ENCODE results near the gene PIP5K1B.

DNA sequence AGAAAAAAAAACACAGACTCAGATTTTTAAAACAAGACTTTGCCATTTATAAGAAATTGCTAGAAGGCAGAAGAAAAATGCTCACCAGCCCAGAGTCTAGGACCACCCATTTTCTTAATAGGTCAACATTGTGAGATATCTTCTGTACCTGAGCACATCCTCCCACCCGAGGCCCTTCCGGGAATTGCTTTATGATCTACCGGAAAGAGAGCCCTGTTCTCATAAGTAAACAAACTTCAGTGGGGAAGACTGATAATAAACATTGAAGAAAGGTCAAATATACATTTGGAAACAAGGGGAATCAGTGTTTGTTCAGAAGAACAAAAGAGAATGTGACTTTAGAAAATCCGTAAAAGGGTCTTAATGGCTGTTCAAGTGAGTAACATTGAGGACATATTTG lies 264.5 kb downstream of the PIP5K1B start:
- TF ChIP-seq, protein P1, sequence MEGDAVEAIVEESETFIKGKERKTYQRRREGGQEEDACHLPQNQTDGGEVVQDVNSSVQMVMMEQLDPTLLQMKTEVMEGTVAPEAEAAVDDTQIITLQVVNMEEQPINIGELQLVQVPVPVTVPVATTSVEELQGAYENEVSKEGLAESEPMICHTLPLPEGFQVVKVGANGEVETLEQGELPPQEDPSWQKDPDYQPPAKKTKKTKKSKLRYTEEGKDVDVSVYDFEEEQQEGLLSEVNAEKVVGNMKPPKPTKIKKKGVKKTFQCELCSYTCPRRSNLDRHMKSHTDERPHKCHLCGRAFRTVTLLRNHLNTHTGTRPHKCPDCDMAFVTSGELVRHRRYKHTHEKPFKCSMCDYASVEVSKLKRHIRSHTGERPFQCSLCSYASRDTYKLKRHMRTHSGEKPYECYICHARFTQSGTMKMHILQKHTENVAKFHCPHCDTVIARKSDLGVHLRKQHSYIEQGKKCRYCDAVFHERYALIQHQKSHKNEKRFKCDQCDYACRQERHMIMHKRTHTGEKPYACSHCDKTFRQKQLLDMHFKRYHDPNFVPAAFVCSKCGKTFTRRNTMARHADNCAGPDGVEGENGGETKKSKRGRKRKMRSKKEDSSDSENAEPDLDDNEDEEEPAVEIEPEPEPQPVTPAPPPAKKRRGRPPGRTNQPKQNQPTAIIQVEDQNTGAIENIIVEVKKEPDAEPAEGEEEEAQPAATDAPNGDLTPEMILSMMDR (IDR thresholded peaks at IDR 0.05) = no peak
- TF ChIP-seq EZH2 (IDR thresholded peaks at IDR 0.05; ENCODE audit: borderline replicate concordance, insufficient read depth, low read depth, low read length, poor library complexity, severe bottlenecking) = no peak

Data from B cell (primary cell).